H1 (cell line): ENCODE measurements around the gene SPACDR. TPM values are rescaled to one million over a fixed set of nuclear protein-coding genes. Genes with fewer than 3 reads are reported as not detected.

Source experiments
- ATF2 ChIP-seq: IDR thresholded peaks from 2 replicates; pipeline ENCODE4 v1.6.1; 2012; ENCODE audit warnings: low read length, inconsistent platforms
- CEBPB ChIP-seq: IDR thresholded peaks from 2 replicates; pipeline ENCODE4 v1.6.1; 2012; ENCODE audit warnings: low read depth, low read length
- HDAC6 ChIP-seq: IDR thresholded peaks from one replicate; pipeline ENCODE4 v1.7.1; 2012; ENCODE audit warnings: low read depth, mild to moderate bottlenecking, inconsistent platforms, low read length, moderate library complexity
- TAF1 ChIP-seq: IDR thresholded peaks from 2 replicates; pipeline ENCODE4 v1.6.1; 2011; ENCODE audit warnings: mild to moderate bottlenecking, low read depth, low read length
- polyA plus RNA-seq, 7 experiments: library from polyadenylated mRNA; depleted of rRNA in 3 of 7; stranded (reverse) in 5 of 7; unstranded in 2 of 7; fragments of >200 nt in 5 of 7; fragments of 200-250 nt in 2 of 7; gene quantifications; 1 replicate in 5 of 7; 2 replicates in 1 of 7; 4 replicates in 1 of 7; pipeline versions ENCODE4 v1.2.1 to v1.2.3, GENCODE V29; 2011 to 2013; ENCODE audit warnings: missing spikeins in 2 of 7, mixed read lengths in 2 of 7
- total RNA-seq: library from RNA; stranded (reverse); fragmentation: NEBNext Ultra II Directional; extraction: Animal tissue kit (Norgen Biotek cat#: 25700); gene quantifications from 2 replicates; pipeline ENCODE4 v1.2.1, GENCODE V29; 2021

Gene SPACDR
- total and polyA plus RNA-seq, 2 of the 8 experiments (the other 6 are each of a cell fraction or from before 2014, with no cell fraction given), result 0.26 TPM; not detected in 1

- TF ChIP-seq ATF2 (no peak), CEBPB (no peak), HDAC6 (no peak), TAF1 (no peak)
These were observed 17.4 kb upstream of the SPACDR start (continued) for GRCh38 chr7:100481466-100481865.
